PFSK-1 (cell line): ENCODE results near the gene CYFIP2.

Experiments
- FOXP2 ChIP-seq: optimal IDR thresholded peaks from 2 replicates; pipeline ENCODE3; 2011; ENCODE audit warnings: borderline replicate concordance, control low read depth, inconsistent platforms; ENCODE audit not compliant: insufficient read depth; ENCODE audit errors: extremely low read length, extremely low read depth
- POLR2AphosphoS5 ChIP-seq: IDR thresholded peaks from 2 replicates; pipeline ENCODE4 v1.6.1; 2012; ENCODE audit warnings: low read depth, mild to moderate bottlenecking, control low read depth, low read length, moderate library complexity
- REST ChIP-seq, 2 experiments: IDR thresholded peaks; 2 replicates each; pipeline versions ENCODE4 v1.6.1 to v1.8.0; 2011 to 2012; ENCODE audit warnings: low read depth in 2 of 2, low read length in 2 of 2, control low read depth in 1 of 2, inconsistent platforms in 1 of 2, mild to moderate bottlenecking in 1 of 2, moderate library complexity in 1 of 2; ENCODE audit not compliant: insufficient read depth in 1 of 2
- SIN3A ChIP-seq: IDR thresholded peaks from 2 replicates; pipeline ENCODE4 v1.6.1; 2012; ENCODE audit warnings: mild to moderate bottlenecking, low read length, moderate library complexity, borderline replicate concordance; ENCODE audit not compliant: insufficient read depth
- TAF1 ChIP-seq: IDR thresholded peaks from 2 replicates; pipeline ENCODE4 v1.6.1; 2012; ENCODE audit warnings: low read length, control low read depth, borderline replicate concordance; ENCODE audit not compliant: insufficient read depth

- no peak for TF ChIP-seq REST (IDR thresholded peaks at IDR 0.05; ENCODE audit: insufficient read depth in 1 of 2, low read depth in 2 of 2, low read length in 2 of 2)
- no peak for TF ChIP-seq POLR2AphosphoS5
- TF ChIP-seq SIN3A: no peak
- no peak for TF ChIP-seq TAF1
- TF ChIP-seq FOXP2: no peak
Measured at GRCh38 chr5:157390133-157390532, 124.2 kb downstream of the CYFIP2 start.
